Activated naive CD4-positive, alpha-beta T cell treated with anti-CD3 and anti-CD28 coated beads for 36 hours (primary cell): Measurements from ENCODE around the gene REST. TPM values are rescaled to one million over a fixed set of nuclear protein-coding genes. Genes with fewer than 3 reads are reported as not detected.

Experiments used
- CTCF ChIA-PET: fragments of 350-600 bp; sonication (Branson Sonifier 250); formaldehyde crosslinking; loops from one replicate; lab custom pipeline; 2021; ENCODE audit warnings: antibody characterized with exemption; lab: Charles Lee
- DNase-seq: peaks from one replicate; pipeline ENCODE4 v3.0.0-alpha.2; 2020
- H3K27ac Mint-ChIP-seq: one replicate; pipeline ENCODE4 v1.8.0; 2021; ENCODE audit warnings: mild to moderate bottlenecking, mixed read lengths
- H3K27me3 Mint-ChIP-seq: one replicate; pipeline ENCODE4 v1.8.0; 2021; ENCODE audit warnings: low read depth, mixed read lengths
- H3K36me3 Mint-ChIP-seq: one replicate; pipeline ENCODE4 v1.8.0; 2021; ENCODE audit warnings: low read depth, mixed read lengths
- H3K4me1 Mint-ChIP-seq: one replicate; pipeline ENCODE4 v1.8.0; 2021; ENCODE audit warnings: low read depth, mixed read lengths
- H3K4me3 Mint-ChIP-seq: one replicate; pipeline ENCODE4 v1.8.0; 2021; ENCODE audit warnings: mild to moderate bottlenecking, moderate library complexity, mixed read lengths
- H3K9me3 Mint-ChIP-seq: one replicate; pipeline ENCODE4 v1.8.0; 2021; ENCODE audit warnings: mixed read lengths
- intact Hi-C: fragments of 100-400 bp; cut with micrococcal nuclease; formaldehyde crosslinking; loops from one replicate; pipeline ENCODE4 v1.15.1; 2023
- total RNA-seq, 2 experiments: library from RNA; stranded (reverse); gene quantifications; one replicate each; pipeline ENCODE4 v1.2.3, GENCODE V29; 2021

The REST gene
- 10 to 100 TPM; 35.6 to 36.8 TPM for total RNA-seq

DNA sequence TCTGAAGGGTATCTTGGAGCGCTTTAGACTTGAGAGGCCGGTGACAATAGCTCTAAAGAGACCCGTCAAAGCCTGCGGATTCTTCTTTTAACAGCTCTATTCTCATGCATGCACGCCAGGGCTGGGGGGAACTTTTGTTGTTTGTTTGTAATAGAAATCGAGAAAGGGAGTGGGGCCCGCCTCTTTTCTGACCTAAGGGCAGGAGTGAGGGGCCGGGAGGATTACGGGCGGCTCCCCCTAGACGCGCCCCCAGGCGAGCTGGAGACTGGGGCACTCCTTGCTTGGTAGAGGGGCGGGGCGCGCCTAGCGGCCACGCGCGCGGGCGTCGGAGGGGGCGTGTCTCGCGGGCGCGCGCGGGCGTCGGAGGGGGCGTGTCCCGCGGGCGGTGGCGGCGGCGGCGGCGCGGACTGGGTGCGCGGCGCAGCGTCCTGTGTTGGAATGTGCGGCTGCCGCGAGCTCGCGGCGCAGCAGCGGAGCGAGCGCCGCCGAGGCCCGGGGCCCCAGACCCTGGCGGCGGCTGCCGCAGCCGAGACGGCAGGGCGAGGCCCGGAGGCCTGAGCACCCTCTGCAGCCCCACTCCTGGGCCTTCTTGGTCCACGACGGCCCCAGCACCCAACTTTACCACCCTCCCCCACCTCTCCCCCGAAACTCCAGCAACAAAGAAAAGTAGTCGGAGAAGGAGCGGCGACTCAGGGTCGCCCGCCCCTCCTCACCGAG lies at the start of gene REST:
Gene REST, plus strand, starts transcription at position 412 of the 717 bp plus-strand sequence. CDS start 2,739 bp downstream, outside the sequence.
- intact Hi-C loops = loop anchor here (1.0 to 5.0 kb wide), 6 partner anchors 89 to 1055 kb away; partner anchors contain the start of genes AASDH, CEP135, EXOC1 and PPAT
- Mint-ChIP-seq H3K9me3 (no peaks in the 10 kb centered on the region), H3K36me3 (peaks cover 9% of the 10 kb centered on the region), H3K4me1 (peaks cover 43% of the 10 kb centered on the region), H3K27ac (peak within 1 kb of the TSS; percentile 65), H3K27me3 (no peaks in the 10 kb centered on the region), H3K4me3 (peak within 1 kb of the TSS; percentile 81)
- DNase-seq = peak; percentile 64
- CTCF ChIA-PET = interaction anchor here (0.7 to 1.6 kb wide), 4 partner anchors 70 to 484 kb away, joined by 3 to 4 read pairs (median 3); partner anchors contain the start of genes NOA1 and POLR2B

DNA sequence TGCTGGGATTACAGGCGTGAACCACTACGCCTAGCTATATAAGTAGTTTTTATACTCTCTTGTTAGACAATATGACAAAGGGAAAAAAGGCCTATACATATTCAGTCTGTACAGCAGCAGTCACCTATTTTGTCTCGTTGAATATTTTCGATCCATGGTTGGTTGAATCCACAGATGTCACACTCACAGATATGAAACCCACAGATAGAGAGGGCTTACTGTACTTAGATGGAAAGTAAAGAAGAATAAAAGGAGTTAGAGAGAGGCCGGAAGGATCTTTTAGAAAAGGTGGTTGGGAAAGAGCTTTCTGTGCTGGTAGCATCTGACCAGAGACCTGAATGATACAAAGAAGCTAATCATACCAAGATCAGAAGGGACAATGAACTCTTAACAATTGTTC lies 47.9 kb upstream of the REST start:
- Mint-ChIP-seq H3K9me3 (no peaks in the 10 kb centered on the region), H3K27me3 (no peaks in the 10 kb centered on the region), H3K36me3 (no peaks in the 10 kb centered on the region), H3K27ac (no peak overlapping the region), H3K4me1 (no peaks in the 10 kb centered on the region), H3K4me3 (no peak overlapping the region)
- intact Hi-C loops = no loop called here
- CTCF ChIA-PET = no interaction called here
- DNase-seq = no peak

- DNase-seq = no peak
- CTCF ChIA-PET = interaction anchor here (0.6 to 0.7 kb wide), 2 partner anchors 84 to 206 kb away, joined by 4 to 5 read pairs; no protein-coding TSS in a partner anchor
- no peaks in the 10 kb centered on the region for H3K4me1 Mint-ChIP-seq
Observed at GRCh38 chr4:56860781-56861180, 46.9 kb upstream of the REST start.

DNA sequence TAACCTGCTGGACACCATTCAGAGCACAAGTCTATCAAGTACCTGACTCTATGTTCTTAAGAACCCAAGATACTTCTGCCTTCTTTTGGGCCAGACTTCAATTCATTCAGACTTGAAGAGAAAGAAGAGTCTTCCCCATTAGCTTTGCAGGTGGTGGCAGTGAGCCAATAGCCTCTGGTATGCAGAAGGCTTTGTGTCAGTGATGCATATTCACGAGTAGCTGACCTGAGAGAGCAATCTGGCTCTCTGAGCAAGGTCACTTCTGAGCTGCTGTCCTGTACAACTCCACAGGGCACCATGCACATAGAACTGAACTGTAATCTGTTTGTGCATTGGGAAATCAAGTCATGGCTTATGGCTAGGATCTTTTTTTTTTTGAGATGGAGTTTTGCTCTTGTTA lies 46.3 kb upstream of the REST start:
- no peak for DNase-seq
- Mint-ChIP-seq H3K4me1 (no peaks in the 10 kb centered on the region), H3K27ac (no peak overlapping the region), H3K36me3 (no peaks in the 10 kb centered on the region), H3K9me3 (no peaks in the 10 kb centered on the region), H3K4me3 (no peak overlapping the region), H3K27me3 (no peaks in the 10 kb centered on the region)
- intact Hi-C loops = no loop called here
- CTCF ChIA-PET = interaction anchor here (0.6 to 0.7 kb wide), 2 partner anchors 207 to 317 kb away, joined by 5 read pairs; no protein-coding TSS in a partner anchor

More at GRCh38 chr4:56860781-56861180, 46.9 kb upstream of the REST start:
- H3K27me3 Mint-ChIP-seq = no peaks in the 10 kb centered on the region
- no peak overlapping the region for H3K27ac Mint-ChIP-seq
- H3K9me3 Mint-ChIP-seq = no peaks in the 10 kb centered on the region
- intact Hi-C loops = no loop called here
- H3K4me3 Mint-ChIP-seq = no peak overlapping the region
- H3K36me3 Mint-ChIP-seq = no peaks in the 10 kb centered on the region

- Mint-ChIP-seq H3K9me3 (no peaks in the 10 kb centered on the region), H3K27me3 (no peaks in the 10 kb centered on the region), H3K27ac (no peak overlapping the region), H3K36me3 (no peaks in the 10 kb centered on the region), H3K4me1 (no peaks in the 10 kb centered on the region), H3K4me3 (no peak overlapping the region)
- intact Hi-C loops = no loop called here
- CTCF ChIA-PET = no interaction called here
- DNase-seq = no peak
Observed at GRCh38 chr4:56863441-56864139, 44.1 kb upstream of the REST start.

DNA sequence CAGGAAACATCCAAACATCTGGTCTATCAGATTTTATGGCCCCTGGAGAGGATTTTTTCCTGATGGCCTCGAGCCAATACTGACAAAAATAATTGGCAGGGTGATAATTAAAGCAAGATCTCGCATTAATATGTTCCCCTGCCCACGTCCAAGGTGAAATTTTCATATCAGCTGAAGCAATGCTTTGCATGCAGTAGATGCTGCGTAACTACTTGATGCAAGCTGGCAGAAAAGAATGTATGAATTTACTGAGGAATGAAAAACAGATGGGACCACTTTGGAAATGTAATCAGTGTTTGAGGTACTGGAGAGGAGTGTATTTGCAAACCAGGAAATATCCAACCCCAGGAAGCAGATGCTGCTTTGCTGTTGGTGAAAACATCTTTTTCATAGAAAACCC lies 36.8 kb upstream of the REST start:
- no peaks in the 10 kb centered on the region for H3K36me3 Mint-ChIP-seq
- H3K27ac Mint-ChIP-seq = no peak overlapping the region
- CTCF ChIA-PET = no interaction called here
- intact Hi-C loops = no loop called here
- no peak overlapping the region for H3K4me3 Mint-ChIP-seq
- no peak for DNase-seq
- no peaks in the 10 kb centered on the region for H3K9me3 Mint-ChIP-seq
- H3K4me1 Mint-ChIP-seq = peaks cover 7% of the 10 kb centered on the region
- H3K27me3 Mint-ChIP-seq = no peaks in the 10 kb centered on the region

DNA sequence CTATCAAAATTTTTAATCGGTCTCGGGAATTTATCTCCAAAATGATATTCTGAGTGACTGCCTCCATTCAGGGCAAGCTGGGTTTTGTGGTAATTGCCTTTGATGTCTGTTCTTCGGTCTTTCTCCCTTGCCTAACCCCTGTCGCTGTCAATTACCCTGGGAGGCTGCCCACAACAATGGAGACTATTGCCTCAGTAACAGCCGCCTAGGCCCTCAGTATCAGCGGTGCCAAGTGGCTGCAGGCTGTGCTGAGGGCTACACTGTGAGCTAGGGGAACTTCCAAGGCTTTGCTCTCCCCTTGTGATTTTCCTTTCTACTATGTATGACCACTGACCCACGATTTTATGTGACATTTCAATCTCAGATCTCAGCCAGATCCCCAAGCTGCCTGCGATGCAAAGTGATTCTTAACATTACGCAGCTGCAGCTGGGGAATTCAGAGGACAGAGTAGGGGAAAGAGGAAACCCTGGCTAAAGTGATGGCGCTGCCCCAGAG lies 36.3 kb upstream of the REST start:
- H3K4me1 Mint-ChIP-seq = peaks cover 7% of the 10 kb centered on the region
- no peaks in the 10 kb centered on the region for H3K9me3 Mint-ChIP-seq
- CTCF ChIA-PET = no interaction called here
- no peaks in the 10 kb centered on the region for H3K27me3 Mint-ChIP-seq
- H3K27ac Mint-ChIP-seq = no peak overlapping the region
- no peak overlapping the region for H3K4me3 Mint-ChIP-seq
- no peak for DNase-seq
- intact Hi-C loops = no loop called here
- no peaks in the 10 kb centered on the region for H3K36me3 Mint-ChIP-seq

DNA sequence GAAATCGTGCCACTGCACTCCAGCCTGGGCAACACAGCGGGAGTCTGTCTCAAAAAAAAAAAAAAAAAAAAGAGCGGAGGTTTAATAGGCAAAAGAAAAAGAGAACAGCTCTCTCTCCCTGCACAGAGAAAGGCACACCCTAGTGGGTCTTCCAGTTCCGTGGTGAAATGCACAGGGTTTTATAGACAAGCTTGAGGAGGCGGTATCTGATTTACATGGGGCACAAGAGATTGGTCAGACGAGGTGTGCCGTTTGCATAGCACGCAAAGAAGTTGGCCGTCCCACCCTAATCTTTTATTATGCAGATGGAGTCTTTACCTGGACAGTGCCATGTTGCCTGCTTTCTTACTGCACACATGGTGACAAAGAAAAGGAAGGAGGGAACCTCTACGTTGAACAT lies 33.5 kb upstream of the REST start:
- CTCF ChIA-PET = no interaction called here
- no peak overlapping the region for H3K4me3 Mint-ChIP-seq
- no peak overlapping the region for H3K27ac Mint-ChIP-seq
- no peaks in the 10 kb centered on the region for H3K27me3 Mint-ChIP-seq
- H3K4me1 Mint-ChIP-seq = peaks cover 7% of the 10 kb centered on the region
- no peak for DNase-seq
- intact Hi-C loops = no loop called here
- no peaks in the 10 kb centered on the region for H3K9me3 Mint-ChIP-seq
- H3K36me3 Mint-ChIP-seq = no peaks in the 10 kb centered on the region

GRCh38 chr4:56874923-56875322 lies 32.8 kb upstream of the REST start:
- no peaks in the 10 kb centered on the region for H3K36me3 Mint-ChIP-seq
- peaks cover 7% of the 10 kb centered on the region for H3K4me1 Mint-ChIP-seq
- H3K27me3 Mint-ChIP-seq = no peaks in the 10 kb centered on the region
- no peak for DNase-seq
- no peaks in the 10 kb centered on the region for H3K9me3 Mint-ChIP-seq
- no peak overlapping the region for H3K27ac Mint-ChIP-seq
- intact Hi-C loops = no loop called here
- no peak overlapping the region for H3K4me3 Mint-ChIP-seq
- CTCF ChIA-PET = no interaction called here

- Mint-ChIP-seq H3K27me3 (no peaks in the 10 kb centered on the region), H3K27ac (no peak overlapping the region), H3K36me3 (no peaks in the 10 kb centered on the region), H3K4me1 (peaks cover 2% of the 10 kb centered on the region), H3K9me3 (no peaks in the 10 kb centered on the region), H3K4me3 (no peak overlapping the region)
- intact Hi-C loops = no loop called here
- CTCF ChIA-PET = interaction anchor here (0.7 kb wide), 1 partner anchor 23 kb away, joined by 4 read pairs; no protein-coding TSS in a partner anchor
- no peak for DNase-seq
Observed at GRCh38 chr4:56876264-56876663, 31.4 kb upstream of the REST start.

- DNase-seq = no peak
- Mint-ChIP-seq H3K27ac (no peak overlapping the region), H3K9me3 (no peaks in the 10 kb centered on the region), H3K4me1 (no peaks in the 10 kb centered on the region), H3K4me3 (no peak overlapping the region), H3K27me3 (peaks cover 2% of the 10 kb centered on the region), H3K36me3 (no peaks in the 10 kb centered on the region)
- intact Hi-C loops = no loop called here
- CTCF ChIA-PET = interaction anchor here (0.6 kb wide), 1 partner anchor 282 kb away, joined by 3 read pairs; no protein-coding TSS in a partner anchor
Observed at GRCh38 chr4:56879996-56880395, 27.7 kb upstream of the REST start.

GRCh38 chr4:56880572-56880971 lies 27.1 kb upstream of the REST start:
- Mint-ChIP-seq H3K36me3 (no peaks in the 10 kb centered on the region), H3K4me3 (no peak overlapping the region), H3K27me3 (peaks cover 2% of the 10 kb centered on the region), H3K9me3 (no peaks in the 10 kb centered on the region), H3K27ac (no peak overlapping the region), H3K4me1 (no peaks in the 10 kb centered on the region)
- CTCF ChIA-PET = no interaction called here
- DNase-seq = no peak
- intact Hi-C loops = no loop called here
